GM18511 (cell line): ENCODE data around the gene CLCF1.
"Not testable (repeated sequence)": the region's sequence is repeated elsewhere in the genome, so short reads cannot be mapped to it uniquely, and the experiment has no call there.

Source experiments
- ATAC-seq: cut with Tn5 transposase; IDR thresholded peaks from one replicate; pipeline ENCODE4 v1.9.1; 2021; ENCODE audit warnings: mild to moderate bottlenecking, moderate library complexity; ENCODE audit not compliant: unreplicated experiment

The CLCF1 gene

DNA sequence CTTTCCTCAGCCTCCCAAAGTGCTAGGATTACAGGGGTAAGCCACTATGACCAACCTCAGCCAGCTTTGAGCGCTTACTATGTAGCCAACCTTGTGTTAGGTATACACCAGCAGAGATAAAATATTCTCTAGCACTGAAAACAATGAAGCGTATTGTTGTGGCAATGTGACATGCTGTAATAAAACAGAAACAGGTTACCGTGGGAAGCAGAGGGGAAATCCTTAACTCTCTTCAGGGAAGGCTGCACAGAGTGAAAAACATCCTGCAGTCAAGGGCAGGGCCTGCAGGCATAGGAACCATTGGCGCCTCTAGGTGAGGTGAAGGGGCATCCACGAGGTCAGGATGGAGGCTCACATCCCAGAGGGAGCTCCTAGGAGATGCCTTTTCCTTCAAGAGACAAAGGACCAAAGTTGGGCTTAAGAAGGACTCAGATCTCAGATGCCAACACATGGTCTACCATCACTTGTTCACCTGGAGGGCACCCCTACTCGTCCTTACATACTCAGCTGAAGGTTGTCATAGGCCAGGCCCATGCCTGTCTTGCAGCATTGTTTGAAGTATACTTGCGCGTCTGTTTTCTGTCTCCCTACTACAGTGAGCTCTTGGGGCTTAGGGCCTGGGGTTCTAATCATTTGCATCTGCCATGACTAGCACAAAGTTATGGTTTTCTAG, 28.0 kb downstream of the CLCF1 start:
- ATAC-seq: no peak

DNA sequence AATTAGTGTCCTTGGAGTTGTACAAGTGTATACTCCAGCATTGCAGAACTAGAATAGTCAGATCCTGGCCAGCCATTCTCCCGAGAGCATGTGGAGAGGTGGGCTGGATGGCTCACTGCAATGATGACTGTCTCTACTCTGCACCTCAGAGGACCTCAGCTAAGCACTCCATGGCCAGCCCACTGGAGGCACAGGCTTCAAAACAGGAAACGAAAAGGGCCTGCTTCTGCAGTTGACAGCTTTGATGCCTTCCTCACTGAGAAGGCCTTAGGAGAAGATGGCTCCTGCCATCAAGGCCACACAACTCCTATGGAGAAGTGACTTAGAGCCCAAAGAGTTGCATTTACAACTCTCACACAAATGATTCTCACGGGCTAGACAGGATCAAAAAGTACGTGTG, 29.1 kb downstream of the CLCF1 start:
- ATAC-seq: no peak

DNA sequence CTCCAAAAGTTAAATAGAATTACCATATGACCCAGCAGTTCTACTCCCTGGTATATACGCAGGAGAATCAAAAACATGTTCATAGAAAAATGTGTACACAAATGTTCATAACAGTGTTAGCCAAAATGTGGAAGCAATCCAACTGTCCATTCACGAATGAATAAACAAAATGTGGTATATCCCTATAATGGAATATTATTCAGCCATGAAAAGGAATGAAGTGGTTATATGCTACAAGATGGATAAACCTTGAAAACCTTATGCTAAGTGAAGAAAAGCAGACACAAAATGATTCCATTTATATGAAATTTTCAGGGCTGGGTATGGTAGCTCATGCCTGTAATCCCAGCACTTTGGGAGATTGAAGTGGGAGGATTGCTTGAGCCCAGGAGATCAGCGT, 36.1 kb downstream of the CLCF1 start:
- ATAC-seq: no peak

DNA sequence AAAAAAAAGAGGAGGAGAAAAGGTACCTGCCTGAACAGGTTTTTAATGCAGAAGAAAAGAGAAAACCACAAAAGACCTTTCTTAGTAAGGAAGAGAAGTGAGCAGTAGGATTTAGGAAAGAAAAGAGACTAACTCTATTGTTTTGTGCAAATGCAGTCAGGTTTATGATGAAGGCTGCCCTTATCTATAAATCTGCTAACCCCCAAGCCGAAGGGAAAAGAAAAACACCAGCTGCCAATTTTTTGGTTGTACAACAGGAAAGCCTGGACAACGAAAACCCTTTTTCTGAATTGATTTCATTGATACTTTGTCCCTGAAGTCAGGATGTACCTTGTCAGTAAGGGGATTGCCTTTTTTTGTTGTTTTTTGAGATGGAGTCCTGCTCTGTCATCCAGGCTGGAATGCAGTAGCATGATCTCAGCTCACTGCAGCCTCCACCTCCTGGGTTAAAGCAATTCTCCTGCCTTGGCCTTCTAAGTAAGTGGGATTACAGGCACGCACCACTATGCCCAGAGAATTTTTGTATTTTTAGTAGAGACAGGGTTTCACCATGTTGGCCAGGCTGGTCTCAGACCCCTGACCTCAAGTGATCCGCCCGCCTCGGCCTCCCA, 41.2 kb downstream of the CLCF1 start:
- no peak for ATAC-seq

DNA sequence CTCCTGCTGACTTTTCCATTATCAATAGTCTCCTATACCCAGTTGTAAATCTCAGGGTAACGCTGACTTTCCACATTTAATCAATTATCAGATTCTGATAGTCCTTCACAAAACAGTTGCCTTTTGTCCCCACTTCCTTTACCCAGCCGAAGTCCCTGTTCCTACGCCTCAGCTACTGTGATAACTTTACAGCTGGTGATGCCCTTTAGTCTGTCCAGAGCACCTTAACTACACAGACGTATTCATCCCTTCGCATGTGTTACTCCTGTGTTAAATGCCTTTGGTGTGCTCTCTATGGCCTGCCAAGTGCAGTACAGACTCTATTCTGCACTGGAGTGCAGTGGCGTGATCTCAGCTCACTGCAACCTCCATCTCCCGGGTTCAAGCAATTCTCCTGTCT, 49.9 kb downstream of the CLCF1 start:
- ATAC-seq: no peak

DNA sequence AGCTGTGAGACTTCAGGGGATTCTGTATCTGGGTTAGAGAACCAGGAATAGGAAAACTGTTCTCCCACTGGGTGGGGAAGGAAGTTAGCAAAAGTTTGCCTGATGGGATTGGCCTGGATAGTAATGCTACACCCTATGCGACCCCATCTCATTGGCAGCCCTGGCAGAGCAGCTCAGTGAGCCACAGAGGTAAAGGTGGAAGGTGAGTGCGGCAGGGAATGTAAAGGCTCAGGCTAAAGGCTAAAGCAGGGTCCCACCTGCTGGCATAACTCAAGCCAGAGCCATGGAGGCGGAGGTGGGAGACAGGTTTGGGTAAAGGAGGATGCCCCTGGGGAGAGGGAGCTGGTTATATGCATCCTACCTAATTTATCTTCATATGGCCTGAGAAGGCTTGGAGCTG, 51.3 kb downstream of the CLCF1 start:
- ATAC-seq: no peak

DNA sequence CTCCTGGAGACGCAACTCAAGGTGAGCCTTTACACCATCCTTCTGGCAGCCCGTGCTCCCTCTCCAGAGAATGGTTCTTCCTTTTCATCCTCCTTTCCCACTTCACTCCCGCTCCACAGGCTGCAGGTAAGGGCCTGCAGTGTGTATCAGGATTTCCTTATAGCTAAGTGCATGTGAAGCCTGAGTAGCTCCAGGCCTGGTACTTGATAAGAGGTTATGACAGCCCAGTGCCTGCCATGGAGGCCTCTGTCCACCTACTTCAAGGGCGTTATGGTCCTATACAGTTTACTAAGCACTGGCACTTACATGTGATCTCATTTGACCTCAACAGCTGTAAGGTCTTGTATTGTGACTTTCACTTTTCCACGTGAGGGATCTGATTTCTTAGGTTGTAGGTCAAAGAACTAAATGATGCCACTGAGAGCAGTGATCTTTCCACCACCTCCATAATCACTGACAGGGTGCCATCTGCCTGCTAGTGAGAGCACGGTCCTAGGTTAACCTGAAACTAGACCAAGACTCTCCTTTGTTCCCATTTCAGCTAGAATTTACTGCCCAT, 52.0 kb downstream of the CLCF1 start:
- no peak for ATAC-seq

DNA sequence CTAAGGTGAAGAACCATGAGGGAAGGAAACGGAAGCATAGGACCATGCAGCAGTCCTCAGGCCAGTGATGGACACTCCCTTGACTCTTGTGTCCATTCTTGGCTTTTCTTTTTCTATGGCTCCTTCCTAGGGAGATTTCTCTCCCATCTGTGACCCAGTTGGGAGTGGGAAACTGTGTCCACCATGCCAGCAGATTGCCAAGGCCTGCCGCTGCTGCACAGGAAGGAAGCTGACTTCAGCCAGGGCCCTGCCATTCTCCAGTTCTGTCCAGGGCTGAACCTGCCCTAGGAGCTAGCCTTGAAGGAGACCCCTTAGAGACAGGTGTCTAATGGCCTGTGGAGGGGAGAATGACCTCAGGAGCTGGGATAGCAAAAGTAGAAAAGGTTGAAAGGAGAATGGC, 52.7 kb downstream of the CLCF1 start:
- no peak for ATAC-seq

DNA sequence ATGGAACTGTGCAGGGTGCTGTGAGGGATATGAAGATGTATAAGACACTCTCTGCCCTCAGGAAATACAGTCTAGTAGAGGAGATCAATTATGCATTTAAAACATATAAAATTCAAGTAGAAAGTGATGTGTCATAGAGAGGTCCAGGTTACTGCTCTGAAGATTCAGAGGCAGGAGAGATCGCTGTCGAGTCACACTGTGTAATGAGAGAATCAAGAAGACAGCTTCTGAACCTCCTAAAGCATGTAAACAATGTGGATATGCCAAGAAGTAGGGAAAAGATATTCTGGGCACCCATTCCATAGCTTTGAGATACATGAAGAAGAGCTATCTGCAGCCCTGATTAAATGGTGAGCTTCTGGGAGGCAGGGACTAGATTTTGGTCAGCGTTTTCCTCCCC, 53.4 kb downstream of the CLCF1 start:
- no peak for ATAC-seq

DNA sequence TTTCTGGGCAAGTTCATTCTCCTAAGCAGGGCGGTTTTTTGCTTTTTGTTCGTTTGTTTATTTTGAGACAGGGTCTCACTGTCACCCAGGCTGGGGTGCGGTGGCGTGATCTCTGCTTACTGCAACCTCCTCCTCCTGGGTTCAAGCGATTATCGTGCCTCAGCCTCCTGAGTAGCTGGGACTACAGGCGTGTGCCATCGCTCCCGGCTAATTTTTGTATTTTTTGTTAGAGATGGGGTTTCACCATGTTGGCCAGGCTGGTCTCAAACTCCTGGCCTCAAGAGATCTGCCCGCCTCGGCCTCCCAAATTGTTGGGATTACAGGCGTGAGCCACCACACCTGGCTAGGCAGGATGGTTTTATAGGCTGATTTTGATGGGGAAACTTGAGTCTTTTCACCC, 54.5 kb downstream of the CLCF1 start:
- ATAC-seq: not testable (repeated sequence)

DNA sequence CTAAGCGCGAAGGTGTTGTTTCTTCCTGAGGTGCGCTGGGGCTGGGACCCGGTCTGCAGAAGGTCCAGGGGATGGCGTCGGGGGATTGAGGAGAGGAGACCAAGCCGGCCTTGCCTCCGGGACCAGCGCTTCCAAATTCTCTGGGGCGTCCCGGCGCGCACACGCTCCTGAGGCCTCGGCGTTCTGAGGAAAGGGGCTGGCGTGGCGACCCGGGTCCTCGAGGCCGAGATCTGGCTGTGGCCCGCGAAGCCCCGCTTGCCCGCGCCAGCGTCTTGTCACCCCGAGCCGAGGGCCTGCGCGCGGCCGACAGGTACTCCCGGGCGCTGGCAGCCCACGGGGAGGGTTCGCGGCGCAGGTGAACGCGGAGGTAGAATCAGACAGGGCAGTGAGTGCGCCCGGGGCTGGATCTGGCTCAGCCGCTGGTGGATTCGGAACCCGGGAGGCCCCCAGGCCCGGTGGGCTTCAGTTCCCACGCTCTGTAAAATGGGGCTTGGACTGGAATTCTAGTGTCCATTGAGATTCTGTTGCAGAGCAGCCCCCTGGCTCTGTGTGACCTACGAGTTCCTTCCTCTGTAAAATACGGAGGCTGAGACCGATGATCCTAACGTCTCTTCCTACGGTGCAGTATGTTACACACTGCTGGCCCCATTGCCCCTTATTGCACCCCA, 55.4 kb downstream of the CLCF1 start:
- peak; percentile 14 for ATAC-seq

DNA sequence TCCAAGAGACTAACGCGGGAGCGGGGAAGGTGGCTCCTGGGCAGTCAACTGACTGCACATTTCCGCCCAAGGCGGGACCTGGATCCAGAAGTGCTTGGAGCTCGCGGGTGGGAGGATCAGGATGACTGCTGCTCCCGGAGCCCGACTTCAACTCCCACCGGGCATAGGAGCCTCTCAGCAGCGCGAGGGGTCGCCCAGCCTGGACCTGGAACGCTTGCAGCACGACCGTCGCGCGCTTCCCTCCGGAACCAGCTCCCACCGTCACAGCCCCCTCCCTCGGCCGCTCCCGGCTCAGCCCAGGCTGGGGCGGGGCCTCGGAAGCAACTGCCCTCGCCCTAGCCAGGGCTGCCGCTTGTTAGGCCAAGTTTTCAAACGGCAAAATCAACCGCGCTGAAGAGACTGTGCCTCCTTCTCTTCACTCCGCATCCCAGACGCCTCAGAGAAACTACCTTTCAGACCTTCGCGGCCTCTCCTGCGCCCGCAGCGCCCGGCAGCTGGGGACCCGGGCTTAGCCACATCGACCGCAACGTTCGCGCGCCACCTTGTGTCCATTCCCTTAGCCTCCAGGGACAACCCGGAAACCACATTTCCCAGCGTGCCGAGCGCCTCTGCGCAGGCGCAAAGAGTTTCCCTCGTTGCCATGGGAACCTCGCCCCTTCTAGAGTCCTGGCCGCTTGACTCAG, 56.1 kb downstream of the CLCF1 start:
- ATAC-seq: peak; percentile 80

DNA sequence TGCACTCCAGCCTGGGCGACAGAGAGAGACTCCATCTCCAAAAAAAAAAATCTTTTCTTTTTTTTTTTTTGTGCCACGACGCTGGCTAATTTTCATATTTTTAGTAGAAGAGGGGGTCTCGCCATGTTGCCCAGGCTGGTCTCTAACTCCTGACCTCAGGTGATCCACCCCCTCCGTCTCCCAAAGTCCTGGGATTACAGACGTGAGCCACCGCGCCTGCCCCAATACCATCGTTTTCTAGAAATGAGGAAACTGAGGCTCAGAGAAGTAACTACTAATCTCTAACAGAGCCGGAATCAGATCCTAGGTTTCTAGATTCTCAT, 56.6 kb downstream of the CLCF1 start:
- ATAC-seq: no peak

DNA sequence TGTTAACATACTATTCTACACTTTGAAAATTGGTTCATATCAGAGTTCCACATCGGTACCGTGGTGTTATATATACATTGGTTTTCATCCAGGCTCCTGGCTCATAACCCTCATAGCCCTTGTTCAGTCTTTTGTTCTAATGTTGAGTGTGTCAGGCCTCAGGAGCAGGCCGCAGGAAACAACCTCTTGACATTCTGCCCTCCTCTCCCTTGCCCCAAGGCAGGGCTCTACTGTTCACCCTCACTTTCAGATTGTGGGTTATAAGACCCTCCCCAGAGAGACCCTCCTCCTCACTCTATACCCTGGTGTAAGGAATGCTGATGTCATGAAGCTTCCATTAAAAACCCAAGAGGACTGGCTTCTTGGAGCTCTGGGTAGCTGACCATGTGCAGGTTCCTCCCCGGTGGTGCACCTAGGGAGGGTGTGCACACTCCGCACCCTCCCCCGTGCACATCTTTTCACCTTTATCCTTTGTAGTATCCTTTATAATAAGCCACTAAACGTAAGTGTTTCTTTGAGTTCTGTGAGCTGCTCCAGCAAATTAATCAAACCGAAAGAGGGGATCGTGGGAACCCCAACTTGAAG, 58.0 kb downstream of the CLCF1 start:
- no peak for ATAC-seq

DNA sequence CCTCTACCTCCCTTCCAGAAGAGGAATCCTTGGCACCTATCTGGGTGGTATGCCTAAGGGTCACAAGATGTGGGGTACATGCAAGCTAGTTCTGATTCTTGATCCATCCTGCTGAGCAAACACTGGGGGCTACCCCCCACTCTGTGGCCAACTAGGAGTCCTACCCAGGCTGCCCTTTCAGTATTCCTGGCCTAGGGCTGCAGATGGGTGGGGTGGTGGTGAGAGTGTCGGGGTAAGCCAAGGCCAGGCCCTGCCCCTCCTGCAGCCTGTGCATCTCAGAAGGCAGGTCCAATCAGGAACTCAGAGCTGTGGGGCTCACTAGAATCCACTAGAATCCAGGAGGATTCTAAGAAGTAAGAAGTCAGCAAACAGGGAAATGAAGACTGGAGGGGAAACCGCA, 59.2 kb downstream of the CLCF1 start:
- no peak for ATAC-seq
